CD14-positive monocyte (primary cell): Measurements from ENCODE around the gene SLC22A1. TPM values are rescaled to one million over a fixed set of nuclear protein-coding genes. Genes with fewer than 3 reads are reported as not detected.

Experiments used
- DNase-seq, 3 donors: peaks; one replicate each; pipeline ENCODE4 v3.0.0-alpha.2; 2011 to 2022
- H2AFZ ChIP-seq: 2 replicates; pipeline ENCODE4 v1.6.0; 2012; ENCODE audit warnings: mild to moderate bottlenecking, low read depth, low read length, inconsistent platforms; ENCODE audit not compliant: insufficient read depth, poor library complexity, severe bottlenecking
- H3K27ac ChIP-seq, 2 donors: 1 replicate in 1 of 2; 2 replicates in 1 of 2; pipeline ENCODE4 v1.5.1; 2012 to 2013; ENCODE audit warnings: low read length in 2 of 2, control low read depth in 1 of 2, inconsistent platforms in 1 of 2, low read depth in 1 of 2, mild to moderate bottlenecking in 1 of 2
- H3K27me3 ChIP-seq, 2 donors: one replicate each; pipeline versions ENCODE4 v1.6.0 to v1.6.1; 2011 to 2013; ENCODE audit warnings: low read length in 2 of 2; ENCODE audit not compliant: control insufficient read depth in 2 of 2, insufficient read depth in 2 of 2
- H3K36me3 ChIP-seq, 2 donors: replicated peaks in 1 of 2; 1 replicate in 1 of 2; 2 replicates in 1 of 2; pipeline versions ENCODE4 v1.5.1 to v1.6.1; 2012 to 2013; ENCODE audit warnings: low read length in 2 of 2, control low read depth in 1 of 2, inconsistent platforms in 1 of 2, mild to moderate bottlenecking in 1 of 2; ENCODE audit not compliant: insufficient read depth in 2 of 2, control insufficient read depth in 1 of 2
- H3K4me1 ChIP-seq, 2 donors: 1 replicate in 1 of 2; 2 replicates in 1 of 2; pipeline versions ENCODE4 v1.5.1 to v1.6.1; 2012 to 2013; ENCODE audit warnings: low read length in 2 of 2, control low read depth in 1 of 2, inconsistent platforms in 1 of 2, mild to moderate bottlenecking in 1 of 2, moderate library complexity in 1 of 2; ENCODE audit not compliant: insufficient read depth in 2 of 2, control insufficient read depth in 1 of 2
- H3K4me2 ChIP-seq: replicated peaks from 2 replicates; pipeline ENCODE3; 2012; ENCODE audit warnings: low read length, moderate library complexity, mild to moderate bottlenecking; ENCODE audit not compliant: poor library complexity, severe bottlenecking; ENCODE audit errors: extremely low read depth
- H3K4me3 ChIP-seq, 3 experiments: fragments of 200-600 bp in 1 of 3; sonication (generic) in 1 of 3; replicated peaks in 1 of 3; 1 replicate in 2 of 3; 2 replicates in 1 of 3; pipeline ENCODE4 v1.5.1; 2011 to 2013; ENCODE audit warnings: low read length in 3 of 3, mild to moderate bottlenecking in 3 of 3, control low read depth in 2 of 3, low read depth in 2 of 3, inconsistent platforms in 1 of 3, moderate library complexity in 1 of 3
- H3K79me2 ChIP-seq: 2 replicates; pipeline ENCODE4 v1.6.0; 2012; ENCODE audit warnings: mild to moderate bottlenecking, control low read depth, inconsistent platforms, low read length, moderate library complexity; ENCODE audit not compliant: insufficient read depth
- H3K9ac ChIP-seq: 2 replicates; pipeline ENCODE4 v1.6.0; 2017; ENCODE audit warnings: low read length, mild to moderate bottlenecking; ENCODE audit not compliant: insufficient read depth, poor library complexity, severe bottlenecking
- H3K9me3 ChIP-seq, 2 donors: replicated peaks in 1 of 2; 1 replicate in 1 of 2; 2 replicates in 1 of 2; pipeline versions ENCODE4 v1.5.1 to v1.6.1; 2012 to 2013; ENCODE audit warnings: low read length in 2 of 2, control low read depth in 1 of 2; ENCODE audit not compliant: control insufficient read depth in 1 of 2, insufficient read depth in 1 of 2
- H4K20me1 ChIP-seq: 2 replicates; pipeline ENCODE4 v1.6.0; 2012; ENCODE audit warnings: mild to moderate bottlenecking, low read length, control low read depth, moderate library complexity; ENCODE audit not compliant: insufficient read depth
- H3K27ac Mint-ChIP-seq, 7 donors: one replicate each; pipeline ENCODE4 v1.8.0; 2020; ENCODE audit warnings: mild to moderate bottlenecking in 7 of 7, mixed read lengths in 7 of 7, moderate library complexity in 6 of 7, inconsistent platforms in 2 of 7
- H3K27me3 Mint-ChIP-seq, 3 donors: one replicate each; pipeline ENCODE4 v1.8.0; 2021 to 2022; ENCODE audit warnings: low read depth in 3 of 3, mild to moderate bottlenecking in 3 of 3, mixed read lengths in 3 of 3, moderate library complexity in 3 of 3, inconsistent platforms in 1 of 3
- H3K36me3 Mint-ChIP-seq, 2 donors: one replicate each; pipeline ENCODE4 v1.8.0; 2020; ENCODE audit warnings: mixed read lengths in 2 of 2, inconsistent platforms in 1 of 2, mild to moderate bottlenecking in 1 of 2
- H3K4me1 Mint-ChIP-seq: one replicate; pipeline ENCODE4 v1.8.0; 2020; ENCODE audit warnings: mild to moderate bottlenecking, mixed read lengths
- H3K4me3 Mint-ChIP-seq, 2 donors: one replicate each; pipeline ENCODE4 v1.8.0; 2020; ENCODE audit warnings: mild to moderate bottlenecking in 2 of 2, mixed read lengths in 2 of 2, moderate library complexity in 1 of 2
- H3K9me3 Mint-ChIP-seq, 7 donors: one replicate each; pipeline ENCODE4 v1.8.0; 2020 to 2022; ENCODE audit warnings: mixed read lengths in 7 of 7, mild to moderate bottlenecking in 6 of 7, moderate library complexity in 6 of 7, inconsistent platforms in 2 of 7
- CTCF ChIP-seq: fragments of 200-600 bp; IDR thresholded peaks from one replicate; pipeline ENCODE4 v1.8.0; 2022; ENCODE audit warnings: antibody characterized with exemption, mild to moderate bottlenecking
- WGBS: methylation state at CpG from one replicate; pipeline ENCODE4 v1.1.5; 2013; ENCODE audit warnings: missing lambda C conversion rate; ENCODE audit not compliant: insufficient coverage; 5-methylcytosine and 5-hydroxymethylcytosine counted together
- intact Hi-C, 2 donors: fragments of 100-400 bp; cut with micrococcal nuclease; formaldehyde crosslinking; loops; one replicate each; pipeline versions ENCODE4 v1.15.0 to v1.15.1; 2023
- polyA plus RNA-seq, 3 donors: library from polyadenylated mRNA; depleted of rRNA in 1 of 3; unstranded in 2 of 3; stranded (reverse) in 1 of 3; fragments of 300-500 nt in 2 of 3; fragments of >200 nt in 1 of 3; fragmentation: Illumina TruSeq in 2 of 3; gene quantifications; 1 replicate in 2 of 3; 2 replicates in 1 of 3; pipeline ENCODE4 v1.2.3, GENCODE V29; 2012 to 2021

SLC22A1 gene
- polyA plus RNA-seq, 3 donors: 0.36 to 0.48 TPM; not detected in 1

GRCh38 chr6:160130729-160131484, 9.3 kb downstream of the SLC22A1 start:
- H3K9me3 ChIP-seq: no peaks in the 10 kb centered on the region
- no peak for DNase-seq
- no peak overlapping the region for H3K27ac ChIP-seq
- H3K79me2 ChIP-seq: no peaks in the 10 kb centered on the region
- no peak overlapping the region for H3K9ac ChIP-seq
- H4K20me1 ChIP-seq: no peaks in the 10 kb centered on the region
- H3K4me1 ChIP-seq: no peaks in the 10 kb centered on the region
- Mint-ChIP-seq H3K9me3 (peaks cover 0 to 3% (median 0%) of the 10 kb centered on the region in 7 donors), H3K36me3 (no peaks in the 10 kb centered on the region), H3K4me1 (no peaks in the 10 kb centered on the region), H3K27ac (peak overlapping the region in 1 of 7 donors; percentile 5), H3K27me3 (peaks cover 8 to 22% (median 17%) of the 10 kb centered on the region in 3 donors), H3K4me3 (no peak overlapping the region)
- 89% methylated on average over 13 of the region's 13 CpGs for WGBS
- no peaks in the 10 kb centered on the region for H3K36me3 ChIP-seq
- intact Hi-C loops: no loop called here
- H2AFZ ChIP-seq: no peak overlapping the region
- H3K27me3 ChIP-seq: no peaks in the 10 kb centered on the region
- H3K4me2 ChIP-seq: no peak overlapping the region
- H3K4me3 ChIP-seq: no peak overlapping the region
- TF ChIP-seq CTCF: no peak

- intact Hi-C loops: no loop called here
- H3K9me3 Mint-ChIP-seq: peaks cover 0 to 3% (median 0%) of the 10 kb centered on the region in 7 donors
- 79% methylated on average over 17 of the region's 19 CpGs for WGBS
- no peak overlapping the region for H3K4me3 Mint-ChIP-seq
- H3K9me3 ChIP-seq: no peaks in the 10 kb centered on the region
- H3K4me1 ChIP-seq: no peaks in the 10 kb centered on the region
- H4K20me1 ChIP-seq: no peaks in the 10 kb centered on the region
- H3K79me2 ChIP-seq: no peaks in the 10 kb centered on the region
- H3K27ac Mint-ChIP-seq: no peak overlapping the region
- H3K4me2 ChIP-seq: no peak overlapping the region
- H3K27ac ChIP-seq: no peak overlapping the region
- H3K36me3 Mint-ChIP-seq: no peaks in the 10 kb centered on the region
- no peak overlapping the region for H2AFZ ChIP-seq
- no peak overlapping the region for H3K4me3 ChIP-seq
- H3K27me3 ChIP-seq: no peaks in the 10 kb centered on the region
- H3K4me1 Mint-ChIP-seq: no peaks in the 10 kb centered on the region
- TF ChIP-seq CTCF: no peak
- peaks cover 8 to 26% (median 22%) of the 10 kb centered on the region in 3 donors for H3K27me3 Mint-ChIP-seq
- no peak for DNase-seq
- H3K9ac ChIP-seq: no peak overlapping the region
- H3K36me3 ChIP-seq: no peaks in the 10 kb centered on the region
Measured at GRCh38 chr6:160131636-160132296, 10.2 kb downstream of the SLC22A1 start.
